ENCODE data around the gene KCNMA1. TPM values are rescaled to one million over a fixed set of nuclear protein-coding genes. Genes with fewer than 3 reads are reported as not detected.
A peak's percentile ranks its signal among the peaks of the same experiment; 100 is the strongest.

The KCNMA1 gene
- total RNA-seq, 2 donors from 2014 or later: 5.9 to 9.3 TPM

GRCh38 chr10:77187376-77187999 is 450.1 kb downstream of the KCNMA1 start:
- Histone ChIP-seq H3K36me3 (replicated peaks in 1 of 2; ENCODE audit: insufficient read depth in 1 of 2, low read depth in 2 of 2) (no peaks in the 10 kb centered on the region), H3K4me3 (no peak overlapping the region), H3K27ac (peak overlapping the region in 3 of 4 donors; percentile 27 to 45 (median 29)), H3K27me3 (no peaks in the 10 kb centered on the region), H3K9me3 (no peaks in the 10 kb centered on the region), H3K4me1 (peaks cover 26% of the 10 kb centered on the region)
- ATAC-seq (no peak), DNase-seq (peak in 1 of 4 donors; percentile 24)
- TF ChIP-seq POLR2A (IDR thresholded peaks at IDR 0.05): no peak
- TF ChIP-seq CTCF (IDR thresholded peaks at IDR 0.05): no peak
- intact Hi-C loops (cut with DNase I): no loop called here
- WGBS, 2 donors: 67 to 71% methylated on average over 9 of the region's 9 CpGs

GRCh38 chr10:77186936-77187335 is 450.7 kb downstream of the KCNMA1 start:
- DNase-seq (no peak), ATAC-seq (no peak)
- H3K36me3 ChIP-seq (replicated peaks in 1 of 2; ENCODE audit: insufficient read depth in 1 of 2, low read depth in 2 of 2): no peaks in the 10 kb centered on the region
- 91 to 92% methylated on average over 3 of the region's 3 CpGs for WGBS, 2 donors
- no peak overlapping the region for H3K4me3 ChIP-seq
- TF ChIP-seq POLR2A (IDR thresholded peaks at IDR 0.05): no peak
- TF ChIP-seq CTCF (IDR thresholded peaks at IDR 0.05): no peak
- peaks cover 24% of the 10 kb centered on the region for H3K4me1 ChIP-seq
- peak overlapping the region in 3 of 4 donors; percentile 27 to 45 (median 29) for H3K27ac ChIP-seq
- no peaks in the 10 kb centered on the region for H3K9me3 ChIP-seq
- intact Hi-C loops (cut with DNase I): no loop called here
- no peaks in the 10 kb centered on the region for H3K27me3 ChIP-seq

GRCh38 chr10:77185696-77186095 is 451.9 kb downstream of the KCNMA1 start:
- intact Hi-C loops (cut with DNase I): no loop called here
- H3K27ac ChIP-seq: peak overlapping the region in 1 of 4 donors; percentile 12

GRCh38 chr10:77182803-77183202 is 454.8 kb downstream of the KCNMA1 start:
- Histone ChIP-seq H3K36me3 (replicated peaks in 1 of 2; ENCODE audit: insufficient read depth in 1 of 2, low read depth in 2 of 2) (no peaks in the 10 kb centered on the region), H3K27me3 (no peaks in the 10 kb centered on the region), H3K27ac (no peak overlapping the region), H3K4me1 (peaks cover 13% of the 10 kb centered on the region), H3K4me3 (no peak overlapping the region), H3K9me3 (no peaks in the 10 kb centered on the region)
- ATAC-seq (no peak), DNase-seq (no peak)
- TF ChIP-seq CTCF (IDR thresholded peaks at IDR 0.05) (no peak), POLR2A (IDR thresholded peaks at IDR 0.05) (no peak)
- 25 to 29% methylated on average over 1 of the region's 1 CpG for WGBS, 2 donors
- intact Hi-C loops (cut with DNase I): no loop called here

More at GRCh38 chr10:77185696-77186095, 451.9 kb downstream of the KCNMA1 start:
- Histone ChIP-seq H3K9me3 (no peaks in the 10 kb centered on the region), H3K27me3 (no peaks in the 10 kb centered on the region), H3K4me1 (peaks cover 13% of the 10 kb centered on the region), H3K4me3 (no peak overlapping the region), H3K36me3 (replicated peaks in 1 of 2; ENCODE audit: insufficient read depth in 1 of 2, low read depth in 2 of 2) (no peaks in the 10 kb centered on the region)
- 31 to 40% methylated on average over 2 of the region's 2 CpGs for WGBS, 2 donors
- no peak for DNase-seq
- ATAC-seq: peak; percentile 38
- no peak for TF ChIP-seq POLR2A (IDR thresholded peaks at IDR 0.05)
- TF ChIP-seq CTCF (IDR thresholded peaks at IDR 0.05): no peak

GRCh38 chr10:77180794-77181193 is 456.8 kb downstream of the KCNMA1 start:
- intact Hi-C loops (cut with DNase I): no loop called here
- H3K9me3 ChIP-seq: no peaks in the 10 kb centered on the region

More at GRCh38 chr10:77180794-77181193, 456.8 kb downstream of the KCNMA1 start:
- TF ChIP-seq POLR2A (IDR thresholded peaks at IDR 0.05): no peak
- TF ChIP-seq CTCF (IDR thresholded peaks at IDR 0.05): no peak
- no peaks in the 10 kb centered on the region for H3K27me3 ChIP-seq
- H3K4me3 ChIP-seq: no peak overlapping the region
- DNase-seq: no peak
- no peak overlapping the region for H3K27ac ChIP-seq
- ATAC-seq: no peak
- no peaks in the 10 kb centered on the region for H3K36me3 ChIP-seq (replicated peaks in 1 of 2; ENCODE audit: insufficient read depth in 1 of 2, low read depth in 2 of 2)
- WGBS, 2 donors: 80 to 100% methylated on average over 2 of the region's 2 CpGs
- peaks cover 8% of the 10 kb centered on the region for H3K4me1 ChIP-seq
